ENCODE data around the gene HBG2. TPM values are rescaled to one million over a fixed set of nuclear protein-coding genes. Genes with fewer than 3 reads are reported as not detected.

HBG2 gene
- total RNA-seq, 1 experiment from 2014 or later = 8.7 TPM

DNA sequence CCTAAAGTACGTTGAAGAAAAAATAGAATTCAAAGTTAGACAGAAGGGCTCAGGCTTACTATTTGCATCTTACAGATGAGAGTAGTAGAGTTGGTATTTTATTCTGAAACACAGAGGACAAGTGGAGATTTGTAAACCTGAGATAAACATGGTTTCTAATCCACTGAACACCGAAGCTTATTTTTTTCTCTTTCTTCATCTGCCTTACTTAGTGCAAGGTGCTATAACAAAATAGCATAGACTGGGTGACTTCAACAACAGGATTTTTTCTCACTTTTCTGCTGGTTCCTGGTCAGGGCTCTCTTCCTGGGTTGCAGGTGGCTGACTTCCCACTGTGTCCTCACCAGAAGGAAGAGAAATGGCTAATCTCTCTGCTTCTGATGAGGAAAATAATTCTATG lies 2.8 kb downstream of the HBG2 start:
- no peak overlapping the region for H3K27ac Mint-ChIP-seq
- ChIA-PET POLR2A (no interaction called here), CTCF (no interaction called here)
- no peaks in the 10 kb centered on the region for H3K9me3 Mint-ChIP-seq
- DNase-seq (ENCODE audit: low spot score) = no peak
- no peak overlapping the region for H3K4me3 Mint-ChIP-seq
- TF ChIP-seq FOXJ3 (CRISPR knock-in tag; IDR thresholded peaks at IDR 0.05; ENCODE audit: borderline replicate concordance) (no peak), NFE2L1 (CRISPR knock-in tag; IDR thresholded peaks at IDR 0.05) (no peak), SMAD4 (CRISPR knock-in tag; IDR thresholded peaks at IDR 0.05) (no peak), TEAD4 (CRISPR knock-in tag; IDR thresholded peaks at IDR 0.05) (no peak), KAT7 (CRISPR knock-in tag; IDR thresholded peaks at IDR 0.05; ENCODE audit: borderline replicate concordance) (no peak), HMGA2 (CRISPR knock-in tag; IDR thresholded peaks at IDR 0.05) (no peak), E2F1 (CRISPR knock-in tag; IDR thresholded peaks at IDR 0.05) (no peak), CTCF (IDR thresholded peaks at IDR 0.05) (no peak), ARID4B (CRISPR knock-in tag; IDR thresholded peaks at IDR 0.05; ENCODE audit: borderline replicate concordance) (no peak), NR3C1 (CRISPR knock-in tag; conservative IDR thresholded peaks at IDR 0.05; ENCODE audit: low read depth) (no peak), TP53 (CRISPR knock-in tag; IDR thresholded peaks at IDR 0.05) (no peak), IRF1 (CRISPR knock-in tag; IDR thresholded peaks at IDR 0.05) (no peak), ZNF281 (CRISPR knock-in tag; IDR thresholded peaks at IDR 0.05) (no peak), ZNF532 (CRISPR knock-in tag; IDR thresholded peaks at IDR 0.05; ENCODE audit: borderline replicate concordance) (no peak), RELA (CRISPR knock-in tag; IDR thresholded peaks at IDR 0.05; ENCODE audit: borderline replicate concordance) (no peak), FOXP1 (CRISPR knock-in tag; IDR thresholded peaks at IDR 0.05; ENCODE audit: borderline replicate concordance) (no peak)
- TF ChIP-seq, protein P1, sequence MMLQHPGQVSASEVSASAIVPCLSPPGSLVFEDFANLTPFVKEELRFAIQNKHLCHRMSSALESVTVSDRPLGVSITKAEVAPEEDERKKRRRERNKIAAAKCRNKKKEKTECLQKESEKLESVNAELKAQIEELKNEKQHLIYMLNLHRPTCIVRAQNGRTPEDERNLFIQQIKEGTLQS (CRISPR knock-in tag; conservative IDR thresholded peaks at IDR 0.05) = no peak
- ATAC-seq = no peak
- peaks cover 2% of the 10 kb centered on the region for H3K4me1 Mint-ChIP-seq
- no peaks in the 10 kb centered on the region for H3K36me3 Mint-ChIP-seq
- peaks cover 23% of the 10 kb centered on the region for H3K27me3 Mint-ChIP-seq (ENCODE audit: low read depth)
